Epithelial cell of proximal tubule (primary cell): Measurements from ENCODE around the gene MYO18A. TPM values are rescaled to one million over a fixed set of nuclear protein-coding genes. Genes with fewer than 3 reads are reported as not detected.

Source experiments
- DNase-seq: peaks from one replicate; pipeline ENCODE4 v3.0.0-alpha.2; 2011; ENCODE audit warnings: low read depth
- H3K4me3 ChIP-seq: 2 replicates; pipeline ENCODE4 v1.5.1; 2011; ENCODE audit warnings: low read depth, mild to moderate bottlenecking, low read length
- total RNA-seq: library from RNA; depleted of rRNA; stranded (reverse); fragments of >200 nt; gene quantifications from 2 replicates; pipeline ENCODE4 v1.2.3, GENCODE V29; 2015
- TF ChIP-seq, protein P1 (sequence below): conservative IDR thresholded peaks from 2 replicates; pipeline ENCODE4 v1.5.1; 2012; ENCODE audit warnings: low read depth, mild to moderate bottlenecking, low read length

The MYO18A gene
- total RNA-seq, 1 donor from 2014 or later = 34.2 TPM

DNA sequence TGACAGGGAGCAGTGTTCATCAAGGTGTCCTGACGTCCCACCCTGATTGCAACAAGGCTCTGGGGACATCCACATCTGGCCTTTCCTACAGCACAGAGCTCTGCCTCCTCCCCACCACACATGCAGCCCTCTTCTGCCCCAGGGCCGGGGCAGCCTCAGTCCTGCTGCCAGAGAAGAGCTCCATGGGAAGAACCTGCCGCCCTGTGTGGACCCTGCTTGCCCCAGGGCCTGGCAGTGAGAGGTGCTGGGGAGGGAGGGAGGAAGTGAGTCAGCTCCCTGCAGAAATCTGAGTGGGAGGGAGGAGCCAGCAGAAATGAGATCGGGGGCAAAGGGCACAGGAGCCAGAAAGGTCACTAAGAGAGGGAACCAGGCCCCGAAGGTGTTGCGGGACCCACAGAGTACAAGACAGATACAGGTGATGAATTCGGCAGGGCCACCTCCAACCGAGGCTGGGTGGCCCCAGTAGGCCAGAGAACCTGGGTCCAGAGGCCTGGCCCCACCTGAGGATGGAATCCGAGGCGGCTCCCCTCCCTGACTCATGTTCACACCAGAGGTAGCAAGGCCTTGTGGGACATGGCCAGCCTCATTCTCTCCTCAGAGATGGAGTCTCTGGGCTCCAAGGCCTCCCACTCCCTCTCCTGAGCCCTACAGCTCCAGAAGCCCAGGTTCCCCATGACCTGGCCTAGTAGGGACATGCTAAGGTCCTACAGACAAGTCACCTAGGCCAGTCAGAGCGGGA lies 24.8 kb downstream of the MYO18A start:
- TF ChIP-seq, protein P1, sequence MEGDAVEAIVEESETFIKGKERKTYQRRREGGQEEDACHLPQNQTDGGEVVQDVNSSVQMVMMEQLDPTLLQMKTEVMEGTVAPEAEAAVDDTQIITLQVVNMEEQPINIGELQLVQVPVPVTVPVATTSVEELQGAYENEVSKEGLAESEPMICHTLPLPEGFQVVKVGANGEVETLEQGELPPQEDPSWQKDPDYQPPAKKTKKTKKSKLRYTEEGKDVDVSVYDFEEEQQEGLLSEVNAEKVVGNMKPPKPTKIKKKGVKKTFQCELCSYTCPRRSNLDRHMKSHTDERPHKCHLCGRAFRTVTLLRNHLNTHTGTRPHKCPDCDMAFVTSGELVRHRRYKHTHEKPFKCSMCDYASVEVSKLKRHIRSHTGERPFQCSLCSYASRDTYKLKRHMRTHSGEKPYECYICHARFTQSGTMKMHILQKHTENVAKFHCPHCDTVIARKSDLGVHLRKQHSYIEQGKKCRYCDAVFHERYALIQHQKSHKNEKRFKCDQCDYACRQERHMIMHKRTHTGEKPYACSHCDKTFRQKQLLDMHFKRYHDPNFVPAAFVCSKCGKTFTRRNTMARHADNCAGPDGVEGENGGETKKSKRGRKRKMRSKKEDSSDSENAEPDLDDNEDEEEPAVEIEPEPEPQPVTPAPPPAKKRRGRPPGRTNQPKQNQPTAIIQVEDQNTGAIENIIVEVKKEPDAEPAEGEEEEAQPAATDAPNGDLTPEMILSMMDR = no peak
- H3K4me3 ChIP-seq = no peak overlapping the region
- DNase-seq = no peak

DNA sequence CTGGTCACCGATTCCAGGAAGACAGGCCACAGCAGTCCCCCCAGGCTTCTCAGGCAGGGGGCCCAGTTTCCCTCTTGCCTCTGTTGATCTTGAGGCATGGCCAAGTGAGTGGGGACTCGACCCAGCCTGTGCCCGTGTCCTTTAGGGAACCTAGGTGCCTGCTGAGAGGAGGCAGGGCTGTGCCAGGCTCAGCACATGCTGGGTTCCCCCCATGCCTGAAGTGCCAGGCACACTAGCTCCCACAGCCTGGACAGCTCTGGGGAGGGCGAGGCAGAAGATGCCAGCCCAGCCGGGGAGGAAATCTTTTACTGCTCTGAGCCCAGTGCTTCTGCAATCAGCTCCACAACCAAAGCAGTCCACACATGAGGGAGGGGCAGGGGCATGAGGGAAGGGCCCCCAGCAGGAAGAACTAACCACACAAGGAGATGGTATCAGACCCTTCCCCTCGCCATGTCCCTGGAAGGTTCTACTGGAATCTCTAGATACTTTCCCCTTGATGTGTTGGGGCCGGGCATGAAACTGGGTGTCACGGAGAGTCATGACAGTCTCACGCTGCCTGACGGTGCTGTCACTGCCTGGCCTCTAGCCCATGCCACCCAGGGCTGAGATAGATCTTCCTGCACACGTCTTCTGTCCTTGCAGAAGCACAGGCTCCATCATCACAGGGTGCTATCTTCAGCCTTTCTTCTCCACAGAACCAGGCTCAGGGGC lies 25.5 kb downstream of the MYO18A start:
- TF ChIP-seq, protein P1 = no peak
- no peak overlapping the region for H3K4me3 ChIP-seq
- no peak for DNase-seq

DNA sequence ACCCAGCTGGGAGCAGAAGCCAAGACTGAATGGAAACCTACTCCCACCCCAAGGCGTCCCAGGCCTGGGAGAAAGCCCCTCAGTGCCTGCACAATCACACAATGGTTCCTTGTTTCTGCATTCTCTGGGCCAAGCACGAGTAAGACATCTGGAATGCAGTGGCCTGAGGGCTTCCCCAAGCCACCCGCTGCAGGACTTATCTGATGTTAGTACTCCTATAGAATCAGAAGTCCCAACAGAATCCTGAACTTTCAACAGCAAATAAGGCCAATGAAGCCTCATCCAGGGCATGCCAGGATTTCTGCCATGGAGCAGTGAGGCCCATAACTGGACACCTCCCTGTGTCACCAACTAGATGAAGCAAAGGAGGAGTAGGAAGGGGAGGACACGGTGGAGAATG lies 28.6 kb downstream of the MYO18A start:
- TF ChIP-seq, protein P1 = no peak
- H3K4me3 ChIP-seq = no peak overlapping the region
- DNase-seq = no peak

- H3K4me3 ChIP-seq = no peak overlapping the region
- DNase-seq = no peak
- TF ChIP-seq, protein P1 = no peak
These were observed 30.0 kb downstream of the MYO18A start for GRCh38 chr17:29150161-29150560.

- no peak for DNase-seq
- TF ChIP-seq, protein P1 = no peak
- peak overlapping the region; percentile 66 for H3K4me3 ChIP-seq
These were observed 30.6 kb downstream of the MYO18A start for GRCh38 chr17:29149431-29150064.

- TF ChIP-seq, protein P1 = peak; percentile 83
- peak overlapping the region; percentile 66 for H3K4me3 ChIP-seq
- DNase-seq = no peak
These were observed 31.3 kb downstream of the MYO18A start for GRCh38 chr17:29148790-29149430.
